ENCODE data around the gene KRTAP9-6.
"Not testable (repeated sequence)": the region's sequence is repeated elsewhere in the genome, so short reads cannot be mapped to it uniquely, and the experiment has no call there.

The KRTAP9-6 gene

DNA sequence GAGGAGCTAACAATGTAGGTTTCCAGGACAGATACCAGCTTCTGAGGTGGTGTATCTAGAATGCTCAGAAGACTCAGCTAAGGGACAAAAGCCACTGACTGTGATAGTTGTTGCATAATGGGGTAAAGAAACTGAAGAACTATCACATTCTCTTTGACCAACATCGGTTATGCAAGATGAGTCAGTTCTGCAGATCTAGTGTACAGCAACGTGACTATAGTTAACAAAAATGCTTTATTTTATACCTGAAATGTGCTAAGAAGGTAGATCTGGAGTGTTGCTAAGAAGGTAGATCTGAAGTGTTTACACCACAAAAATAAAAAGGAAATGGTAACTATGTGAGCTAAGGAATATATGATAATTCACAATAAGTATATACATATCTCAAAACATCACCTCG lies 2.5 kb downstream of the KRTAP9-6 start:
- no peak for FAIRE-seq
- DNase-seq (ENCODE audit: insufficient read length, low spot score): no peak

DNA sequence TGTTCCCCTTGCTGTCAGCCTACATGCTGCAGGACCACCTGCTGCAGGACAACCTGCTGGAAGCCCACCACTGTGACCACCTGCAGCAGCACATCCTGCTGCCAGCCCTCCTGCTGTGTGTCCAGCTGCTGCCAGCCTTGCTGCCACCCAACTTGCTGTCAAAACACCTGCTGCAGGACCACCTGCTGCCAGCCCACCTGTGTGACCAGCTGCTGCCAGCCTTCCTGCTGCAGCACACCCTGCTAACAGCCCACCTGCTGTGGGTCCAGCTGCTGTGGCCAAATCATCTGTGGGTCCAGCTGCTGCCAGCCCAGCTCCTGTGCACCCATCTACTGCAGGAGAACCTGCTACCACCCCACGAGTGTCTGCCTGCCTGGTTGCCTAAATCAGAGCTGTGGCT lies 6.1 kb downstream of the KRTAP9-6 start:
- DNase-seq (ENCODE audit: insufficient read length, low spot score); FAIRE-seq: not testable (repeated sequence)

DNA sequence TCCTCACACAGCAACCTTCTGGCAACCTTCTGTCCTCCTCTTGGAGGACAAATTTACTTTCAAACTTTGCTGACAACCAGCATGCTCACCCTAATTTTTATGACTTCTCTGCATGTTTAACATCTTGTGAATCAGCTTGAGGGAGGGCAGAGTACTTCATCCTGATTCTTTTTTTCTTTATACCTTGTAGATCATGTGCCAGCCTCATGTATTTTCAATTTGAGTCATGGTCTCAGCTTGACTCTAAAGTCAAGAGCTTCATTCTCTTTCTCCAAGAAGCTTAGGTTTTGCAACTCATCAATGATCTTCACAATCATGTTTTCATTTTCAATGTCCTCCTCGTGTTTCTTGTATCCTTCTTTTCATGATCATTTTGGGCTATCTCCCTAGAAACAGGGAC lies 6.7 kb downstream of the KRTAP9-6 start:
- FAIRE-seq (no peak), DNase-seq (ENCODE audit: insufficient read length, low spot score) (no peak)

DNA sequence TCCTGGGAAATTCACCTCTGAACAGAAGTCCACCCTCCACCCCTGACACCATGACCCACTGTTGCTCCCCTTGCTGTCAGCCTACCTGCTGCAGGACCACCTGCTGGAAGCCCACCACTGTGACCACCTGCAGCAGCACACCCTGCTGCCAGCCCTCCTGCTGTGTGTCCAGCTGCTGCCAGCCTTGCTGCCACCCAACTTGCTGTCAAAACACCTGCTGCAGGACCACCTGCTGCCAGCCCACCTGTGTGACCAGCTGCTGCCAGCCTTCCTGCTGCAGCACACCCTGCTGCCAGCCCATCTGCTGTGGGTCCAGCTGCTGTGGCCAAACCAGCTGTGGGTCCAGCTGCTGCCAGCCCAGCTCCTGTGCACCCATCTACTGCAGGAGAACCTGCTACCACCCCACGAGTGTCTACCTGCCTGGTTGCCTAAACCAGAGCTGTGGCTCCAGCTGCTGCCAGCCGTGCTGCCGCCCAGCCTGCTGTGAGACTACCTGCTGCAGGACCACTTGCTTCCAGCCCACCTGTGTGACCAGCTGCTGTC lies 10.5 kb downstream of the KRTAP9-6 start, which contains the start of gene KRTAP9-7:
KRTAP9-7 (plus strand) TSS at position 51 of the 543 bp plus-strand sequence; CDS start at position 51, 0 bp downstream.
- FAIRE-seq; DNase-seq (ENCODE audit: insufficient read length, low spot score): not testable (repeated sequence)

DNA sequence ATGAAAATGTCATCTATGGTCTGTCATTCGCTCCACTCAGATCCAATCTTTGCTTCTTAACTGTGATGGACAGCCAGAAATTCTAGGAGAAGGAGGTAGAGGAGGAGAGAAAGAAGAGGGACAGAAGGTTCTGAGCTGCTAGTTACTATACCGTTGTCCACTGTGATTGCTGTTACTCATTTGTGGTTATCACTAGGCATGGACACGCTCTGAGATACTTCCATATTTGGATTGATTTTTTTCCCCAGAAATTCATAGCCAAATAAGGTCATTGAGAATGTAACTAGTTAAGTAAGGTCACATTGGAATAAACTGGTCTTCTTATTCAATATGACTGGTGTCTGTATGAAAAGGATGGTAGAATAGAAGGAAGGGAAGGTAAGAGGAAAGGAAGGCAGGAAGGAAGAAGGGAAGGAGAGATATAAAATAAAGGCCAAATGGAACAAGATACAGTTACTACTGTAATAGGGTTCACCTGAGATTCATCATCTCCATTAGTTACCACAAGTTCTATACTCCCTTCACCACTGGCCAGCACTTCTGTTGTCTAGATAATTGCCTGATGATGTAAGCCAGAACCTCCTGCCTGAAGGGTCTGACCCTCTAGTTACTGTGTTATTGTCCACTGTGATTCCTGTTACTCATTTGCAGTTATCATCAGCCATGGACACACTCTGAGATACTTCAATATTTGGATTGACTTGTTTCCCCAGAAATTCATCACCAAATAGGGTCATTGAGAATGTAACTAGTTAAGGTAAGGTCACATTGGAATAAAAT lies 13.2 kb downstream of the KRTAP9-6 start:
- DNase-seq (ENCODE audit: insufficient read length, low spot score) (no peak), FAIRE-seq (no peak)

DNA sequence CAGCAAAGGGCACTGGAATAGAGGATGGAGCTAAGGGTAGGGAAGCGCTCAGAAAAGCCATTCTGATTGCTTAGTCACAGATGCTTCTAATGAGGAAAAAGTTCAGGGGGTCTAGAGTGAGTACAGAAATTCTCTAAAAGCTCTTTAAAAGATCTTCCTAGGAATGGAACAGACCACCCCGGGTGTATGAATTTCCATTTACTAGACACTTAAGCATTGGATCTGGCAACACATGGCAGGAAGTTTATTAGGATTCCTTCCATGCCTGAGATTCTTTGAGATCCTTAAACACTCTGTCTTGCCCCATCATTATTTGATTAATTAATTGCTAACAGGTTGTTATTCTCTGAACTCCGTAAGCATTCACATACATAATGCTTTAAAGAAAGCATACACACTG lies 18.9 kb downstream of the KRTAP9-6 start:
- no peak for FAIRE-seq

DNA sequence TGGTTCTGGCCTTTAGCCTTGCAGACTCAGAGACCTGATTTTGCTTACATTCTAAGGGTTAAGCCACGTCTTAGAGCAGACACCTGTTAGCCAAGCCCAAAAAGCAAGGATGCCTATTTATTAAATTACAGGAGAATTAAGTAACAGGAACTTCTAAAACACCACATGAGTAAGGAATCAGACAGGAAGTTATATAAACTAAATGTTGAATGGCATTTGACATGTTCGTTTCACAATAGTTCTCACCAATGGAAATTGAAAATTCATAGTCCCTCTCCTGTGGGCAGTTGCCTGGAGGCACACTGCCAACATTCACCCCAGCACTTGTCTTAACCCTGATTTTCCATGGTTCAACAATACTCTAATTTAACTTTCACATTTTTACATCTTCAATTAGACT lies 19.4 kb downstream of the KRTAP9-6 start:
- no peak for FAIRE-seq
- DNase-seq (ENCODE audit: insufficient read length, low spot score): no peak

More for the DNA sequence above, 18.9 kb downstream of the KRTAP9-6 start:
- DNase-seq (ENCODE audit: insufficient read length, low spot score): no peak

DNA sequence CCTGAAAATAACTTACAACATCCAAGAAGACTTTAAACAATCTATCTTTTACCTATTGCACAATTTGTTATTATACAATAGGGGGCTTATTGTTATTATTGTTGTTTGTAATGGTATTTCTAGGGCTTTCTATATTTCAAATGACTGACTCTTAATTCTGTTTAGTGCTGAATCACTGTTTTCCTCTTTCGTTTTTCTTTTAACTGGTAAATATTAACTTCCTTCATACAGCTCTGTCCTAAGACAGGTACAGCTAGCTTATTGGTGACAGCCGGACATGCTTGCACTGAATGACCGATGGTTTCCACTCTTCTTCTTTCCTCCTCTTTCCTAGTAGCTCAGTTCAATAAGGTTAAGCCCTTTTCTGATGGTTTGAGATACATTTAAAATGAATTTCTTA lies 21.9 kb downstream of the KRTAP9-6 start:
- FAIRE-seq: no peak

DNA sequence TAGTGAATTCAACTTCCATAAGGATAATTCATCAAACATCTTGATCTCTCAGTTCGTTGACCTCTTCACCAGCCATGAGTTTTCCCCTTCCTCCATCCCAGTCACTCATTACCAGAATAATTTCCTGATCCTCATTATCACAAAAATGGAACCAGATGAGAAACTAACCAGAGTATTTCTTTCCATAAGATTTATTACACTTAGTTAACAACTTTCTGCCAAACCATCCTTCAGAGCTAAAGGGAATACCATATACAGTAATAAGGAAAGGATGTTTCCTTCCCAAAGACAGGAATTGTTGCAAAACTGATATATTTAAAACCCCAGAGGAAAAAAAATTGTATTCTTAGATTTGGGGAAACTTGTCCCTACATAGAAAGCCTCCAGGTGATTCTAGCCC lies 28.8 kb downstream of the KRTAP9-6 start:
- no peak for FAIRE-seq
- DNase-seq (ENCODE audit: insufficient read length, low spot score): no peak

More for the DNA sequence above, 21.9 kb downstream of the KRTAP9-6 start:
- no peak for DNase-seq (ENCODE audit: insufficient read length, low spot score)

DNA sequence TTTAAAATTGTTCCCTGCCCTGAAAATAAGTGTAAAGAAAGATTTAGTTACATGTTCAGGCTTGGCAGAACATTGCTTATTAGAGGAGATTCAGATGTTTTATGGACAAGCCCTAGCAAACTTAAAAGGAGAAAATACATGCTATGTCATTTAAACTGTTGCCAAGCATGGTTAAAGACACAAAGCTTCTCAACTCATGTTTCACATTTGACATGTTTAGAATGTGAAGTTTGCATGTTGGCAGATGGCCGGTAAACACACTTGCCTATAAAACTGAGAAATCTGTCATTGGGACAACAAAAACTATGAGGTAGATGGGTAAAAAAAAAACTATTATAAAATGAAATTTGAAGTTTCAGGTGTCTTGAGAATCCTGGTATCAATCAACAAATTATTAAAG lies 31.7 kb downstream of the KRTAP9-6 start:
- FAIRE-seq (no peak), DNase-seq (ENCODE audit: insufficient read length, low spot score) (no peak)

DNA sequence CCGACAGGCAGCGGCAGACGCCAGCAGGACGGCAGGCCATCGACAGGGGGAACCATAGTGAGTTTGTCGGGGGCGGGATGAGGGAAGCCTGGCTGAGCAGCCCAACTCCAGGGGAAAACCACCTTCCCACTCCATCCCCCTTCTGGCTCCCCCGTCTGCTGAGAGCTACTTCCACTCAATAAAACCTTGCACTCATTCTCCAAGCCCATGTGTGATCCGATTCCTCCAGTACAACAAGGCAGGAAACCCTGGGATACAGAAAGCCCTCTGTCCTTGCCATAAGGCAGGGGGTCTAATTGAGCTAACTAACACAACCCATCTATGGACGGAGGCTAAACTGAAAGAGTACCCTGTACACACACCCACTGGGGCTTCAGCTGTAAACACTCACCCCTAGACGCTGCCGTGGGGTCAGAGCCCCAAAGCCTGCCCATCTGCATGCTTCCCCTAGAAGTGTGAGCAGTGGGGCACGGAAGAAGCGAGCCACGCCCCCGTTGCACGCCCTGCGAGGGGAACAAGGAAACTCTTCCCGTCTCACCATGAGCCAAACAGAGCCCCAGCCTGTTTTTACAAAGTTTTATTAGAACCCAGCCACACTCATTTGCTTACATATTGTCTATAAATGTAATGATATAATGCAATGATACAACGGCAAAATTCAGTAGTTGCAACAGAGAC lies 33.4 kb downstream of the KRTAP9-6 start:
- DNase-seq (ENCODE audit: insufficient read length, low spot score) (no peak), FAIRE-seq (no peak)

DNA sequence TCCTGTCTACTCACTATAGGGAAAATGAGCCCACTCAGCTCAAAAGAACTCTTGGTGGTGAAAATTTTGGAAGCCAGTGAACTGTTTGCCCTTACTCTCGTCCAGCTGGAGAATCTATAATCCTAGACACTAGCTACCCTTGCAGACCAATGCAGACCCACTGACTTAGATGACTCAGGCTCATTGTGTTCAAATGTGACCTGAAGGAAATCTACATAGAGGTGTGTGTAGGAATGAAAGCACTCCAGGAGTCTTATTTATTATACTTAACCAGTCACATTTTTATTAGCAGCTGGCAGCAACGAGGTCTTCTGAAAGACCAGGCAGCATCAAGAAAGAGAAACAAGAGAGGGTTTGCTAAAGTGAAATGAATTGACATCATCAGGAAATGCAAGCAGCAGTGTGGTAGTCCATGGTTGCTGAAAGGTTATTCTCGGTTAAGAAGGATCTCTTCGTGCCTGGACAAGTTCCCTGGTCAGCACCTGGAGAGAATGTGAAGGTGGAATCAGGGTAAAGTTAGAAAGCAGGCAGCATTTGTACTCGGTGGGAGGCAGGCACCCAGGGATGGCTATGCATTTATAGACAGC lies 36.1 kb downstream of the KRTAP9-6 start:
- FAIRE-seq: no peak
- no peak for DNase-seq (ENCODE audit: insufficient read length, low spot score)

DNA sequence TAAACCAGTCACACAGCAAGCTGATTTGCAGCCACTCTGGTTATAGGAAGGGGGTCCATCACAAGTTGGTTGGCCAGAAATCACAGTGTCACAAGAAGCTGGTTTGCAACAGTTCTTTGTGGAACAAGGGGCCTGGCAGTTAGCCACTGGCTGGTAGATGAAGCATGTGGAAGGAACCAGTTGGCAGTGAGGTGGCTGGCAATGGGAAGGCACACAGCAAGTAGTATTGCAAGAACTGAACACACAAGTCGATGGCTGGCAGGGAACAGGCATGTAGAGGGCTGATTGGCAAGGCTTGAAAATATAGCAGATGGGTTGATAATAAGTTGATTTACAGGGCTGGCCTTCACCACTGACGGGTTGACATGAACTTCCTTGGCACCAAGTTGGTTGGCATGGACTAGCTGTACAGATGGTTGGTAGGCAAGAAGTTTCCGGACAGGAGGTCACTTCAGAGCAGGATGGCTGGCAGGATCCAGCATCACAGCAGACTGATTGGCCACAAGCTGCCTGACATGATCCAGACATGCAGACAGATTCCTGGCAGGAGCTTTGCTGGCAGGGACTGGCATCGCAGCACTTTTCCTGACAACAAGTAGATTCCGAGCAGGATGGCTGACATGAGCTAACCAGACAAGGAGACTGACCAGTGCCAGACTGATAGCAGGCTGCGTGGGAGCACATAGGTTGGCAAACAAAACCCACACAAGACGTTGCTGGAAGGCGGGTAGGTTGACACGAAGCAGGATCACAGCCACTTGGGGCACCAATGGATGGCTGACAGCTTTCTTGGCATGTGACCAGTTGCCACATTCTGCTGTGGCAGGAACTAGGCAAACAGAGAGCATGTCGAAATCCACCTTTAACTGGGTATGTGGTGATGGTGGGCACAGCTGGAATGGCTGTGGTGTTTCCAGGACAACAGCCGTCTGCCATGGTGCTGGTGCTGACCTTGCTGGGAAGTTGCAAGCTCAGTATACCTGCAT lies 37.0 kb downstream of the KRTAP9-6 start, which contains the start of gene KRTAP29-1:
KRTAP29-1 (minus strand) TSS at position 936 of the 986 bp plus-strand sequence; CDS start at position 936, 0 bp downstream.
- DNase-seq (ENCODE audit: insufficient read length, low spot score) (no peak), FAIRE-seq (no peak)

DNA sequence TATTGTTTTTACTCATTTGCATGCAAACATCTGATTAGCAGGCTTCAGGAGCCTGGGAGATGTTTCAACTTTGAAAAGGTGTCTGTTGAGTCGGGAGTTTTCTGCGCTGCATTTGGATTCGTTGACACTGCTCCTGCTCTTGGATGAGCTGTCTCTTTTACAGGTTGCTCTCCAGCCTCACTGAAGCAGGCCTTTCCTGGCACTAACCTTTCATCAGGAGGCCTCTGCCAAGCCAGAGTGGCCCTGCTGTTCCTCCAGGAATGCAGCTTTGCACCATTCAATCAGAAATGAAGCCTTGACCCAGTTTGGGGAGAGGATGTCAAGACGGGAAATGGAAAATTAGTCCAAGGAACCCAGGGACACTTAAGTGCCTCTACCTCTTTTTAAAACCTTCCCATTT lies 37.8 kb downstream of the KRTAP9-6 start:
- FAIRE-seq: no peak

DNA sequence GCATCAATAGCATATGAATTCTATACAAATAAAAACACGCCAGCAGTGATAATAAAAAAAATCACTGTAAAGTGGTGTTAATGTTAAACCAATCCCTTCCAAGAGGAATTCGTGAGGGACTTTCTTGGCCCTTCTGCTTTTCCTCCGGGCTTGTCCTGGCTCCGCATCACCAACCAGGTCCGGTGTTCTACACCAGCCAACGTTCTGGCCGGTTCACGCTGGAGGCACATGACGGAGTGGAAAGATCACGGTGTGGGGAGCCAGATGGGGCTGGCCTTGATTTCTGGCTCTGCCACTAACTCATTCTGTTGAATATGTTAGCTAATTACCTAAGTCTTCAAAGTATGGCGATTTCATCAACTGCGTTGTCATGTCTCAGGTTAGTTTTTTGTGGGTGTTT lies 38.9 kb downstream of the KRTAP9-6 start:
- DNase-seq (ENCODE audit: insufficient read length, low spot score): no peak
- no peak for FAIRE-seq

More for the DNA sequence above, 37.8 kb downstream of the KRTAP9-6 start:
- no peak for DNase-seq (ENCODE audit: insufficient read length, low spot score)

DNA sequence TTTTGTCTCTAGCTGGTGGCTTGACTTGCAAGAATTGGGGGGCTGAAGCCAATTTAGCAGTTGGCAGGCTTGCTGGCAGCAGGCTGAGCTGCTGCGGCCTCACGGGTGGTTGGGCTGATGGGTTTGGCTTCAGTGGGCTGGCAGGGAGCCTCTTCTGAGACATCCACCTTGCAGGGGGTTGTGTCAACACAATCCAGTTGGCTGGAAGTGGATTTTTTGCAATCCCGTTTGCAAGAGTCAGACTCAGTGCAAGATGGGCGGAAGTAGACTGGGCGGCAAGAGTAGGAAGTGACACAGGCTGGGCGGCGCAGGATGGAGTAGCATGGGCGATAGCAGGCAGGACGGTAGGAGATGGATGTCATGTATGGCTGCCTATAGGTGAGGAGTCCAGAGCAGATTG lies 42.5 kb downstream of the KRTAP9-6 start:
- FAIRE-seq: no peak
- DNase-seq (ENCODE audit: insufficient read length, low spot score): no peak

DNA sequence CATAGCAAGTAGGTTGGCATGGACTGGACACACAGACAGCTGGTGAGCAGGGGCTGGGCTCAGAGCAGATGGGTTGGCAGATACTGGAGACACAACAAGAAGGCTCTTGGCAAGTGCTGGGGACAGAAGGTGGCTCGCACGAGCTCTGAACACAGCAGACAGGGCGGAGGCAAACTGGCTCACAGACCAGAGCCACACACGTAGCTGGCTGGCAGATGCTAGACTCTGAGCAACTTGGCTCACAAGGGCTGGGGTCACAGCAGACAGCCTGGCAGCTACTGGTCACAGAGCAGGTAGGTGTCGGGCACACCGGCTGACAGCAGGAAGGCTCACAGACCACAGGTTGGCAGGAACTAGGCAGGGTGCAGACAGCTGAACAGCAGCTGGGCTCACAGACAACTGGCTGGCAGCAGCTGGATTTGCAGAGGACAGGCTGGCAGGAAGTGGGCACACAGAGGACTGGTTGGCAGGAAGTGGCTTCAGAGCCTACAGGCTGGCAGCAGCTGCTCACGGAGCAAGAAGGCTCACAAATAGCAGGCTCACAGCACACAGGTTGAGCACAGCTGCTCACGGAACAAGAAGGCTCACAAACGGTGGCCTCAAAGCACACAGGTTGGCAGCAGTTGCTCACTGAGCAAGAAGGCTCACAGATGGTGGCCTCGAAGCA lies 43.2 kb downstream of the KRTAP9-6 start:
- FAIRE-seq (no peak), DNase-seq (ENCODE audit: insufficient read length, low spot score) (no peak)

DNA sequence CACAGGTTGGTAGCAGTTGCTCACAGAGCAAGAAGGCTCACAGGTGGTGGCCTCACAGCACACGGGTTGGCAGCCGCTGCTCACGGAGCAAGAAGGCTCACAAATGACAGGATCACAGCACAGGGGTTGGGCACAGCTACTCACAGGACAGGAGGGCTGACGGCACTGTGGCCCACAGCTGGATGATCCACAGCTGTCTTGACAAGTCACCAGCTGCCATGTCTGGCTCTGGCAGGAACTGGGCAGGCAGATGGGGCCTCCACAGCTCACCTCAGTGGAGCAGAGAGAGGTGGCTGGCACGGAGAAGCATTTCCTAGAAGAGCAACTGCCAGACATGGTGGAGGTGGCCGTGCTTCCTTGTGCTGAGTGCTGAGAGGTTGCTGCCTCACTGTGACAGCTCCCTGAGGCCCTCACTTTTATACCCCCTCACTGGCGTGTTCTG lies 43.8 kb downstream of the KRTAP9-6 start, which contains the start of gene KRTAP16-1:
KRTAP16-1 (minus strand) TSS at position 392 of the 442 bp plus-strand sequence; CDS start at position 336, 56 bp downstream.
- no peak for DNase-seq (ENCODE audit: insufficient read length, low spot score)
- FAIRE-seq: no peak

DNA sequence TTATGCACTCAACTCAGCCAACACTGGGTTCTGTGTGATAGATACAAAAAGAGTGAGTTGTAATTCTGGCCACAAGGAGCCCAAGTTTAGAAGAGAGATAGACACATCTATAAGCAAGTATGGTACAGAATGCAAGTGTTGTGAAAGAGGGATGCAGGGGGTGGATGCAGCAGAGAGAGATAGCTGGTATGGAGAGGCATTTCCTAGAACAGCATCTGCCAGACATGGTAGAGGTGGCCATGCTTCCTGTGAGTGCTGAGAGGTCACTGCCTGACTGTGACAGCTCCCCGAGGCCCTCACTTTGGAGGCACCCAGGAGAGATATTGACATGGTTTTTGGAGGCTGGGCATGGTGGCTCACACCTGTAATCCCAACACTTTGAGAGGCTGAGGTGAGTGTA lies 45.9 kb downstream of the KRTAP9-6 start:
- DNase-seq (ENCODE audit: insufficient read length, low spot score) (no peak), FAIRE-seq (no peak)

All from GM19239 (cell line).